ENCODE measurements around the gene AK2.

GRCh38 chr1:33080373-33080772, 43.7 kb upstream of the AK2 start:
- TF ChIP-seq EZH2 (IDR thresholded peaks at IDR 0.05; ENCODE audit: borderline replicate concordance, control insufficient read depth, low read depth, low read length) (no peak), NRF1 (conservative IDR thresholded peaks at IDR 0.05; ENCODE audit: low read depth, low read length) (no peak), NFIC (IDR thresholded peaks at IDR 0.05; ENCODE audit: low read depth, low read length) (no peak), CTCF (IDR thresholded peaks at IDR 0.05 in 2 of 3, conservative IDR thresholded peaks at IDR 0.05 in 1 of 3; ENCODE audit: control insufficient read depth in 2 of 3, extremely low read depth in 1 of 3, insufficient read depth in 1 of 3, low read depth in 3 of 3, low read length in 3 of 3) (no peak), CEBPB (IDR thresholded peaks at IDR 0.05; ENCODE audit: borderline replicate concordance in 1 of 2, low read depth in 2 of 2, low read length in 2 of 2) (no peak), ZNF274 (IDR thresholded peaks at IDR 0.05; ENCODE audit: insufficient read depth, insufficient read length) (no peak), TAF1 (IDR thresholded peaks at IDR 0.05; ENCODE audit: borderline replicate concordance, low read depth, low read length) (no peak)
